Motor neuron (in vitro differentiated cells): Measurements from ENCODE around the gene ZNF804A. TPM values are rescaled to one million over a fixed set of nuclear protein-coding genes. Genes with fewer than 3 reads are reported as not detected.
A peak's percentile ranks its signal among the peaks of the same experiment; 100 is the strongest.
"Not testable (repeated sequence)": the region's sequence is repeated elsewhere in the genome, so short reads cannot be mapped to it uniquely, and the experiment has no call there.

Experiments
- ATAC-seq, 8 experiments: fragments of 200-7000 bp; cut with Tn5 transposase; replicated peaks in 6 of 8; 2 replicates each; pipeline ENCODE4 v1.8.0; 2021; ENCODE audit warnings: mild to moderate bottlenecking in 8 of 8, moderate library complexity in 8 of 8
- H3K27ac ChIP-seq, 2 donors: fragments of 250-450 bp; sonication (Bioruptor Pico); 2 replicates each; pipeline ENCODE4 v1.9.0; 2021; ENCODE audit warnings: antibody characterized with exemption in 2 of 2, mild to moderate bottlenecking in 2 of 2, moderate library complexity in 1 of 2
- H3K4me1 ChIP-seq, 2 donors: fragments of 250-450 bp; sonication (Bioruptor Pico); replicated peaks in 1 of 2; 2 replicates each; pipeline ENCODE4 v1.6.1; 2021; ENCODE audit warnings: antibody characterized with exemption in 2 of 2, mild to moderate bottlenecking in 2 of 2, moderate library complexity in 1 of 2
- H3K4me3 ChIP-seq, 5 donors: fragments of 250-450 bp; sonication (Bioruptor Pico); 2 replicates each; pipeline ENCODE4 v1.9.0; 2021; ENCODE audit warnings: antibody characterized with exemption in 5 of 5, mild to moderate bottlenecking in 5 of 5, moderate library complexity in 4 of 5
- WGBS, 10 experiments: fragments of 450-650 bp; shearing (Covaris generic); methylation state at CpG; one replicate each; pipeline ENCODE4 v1.0.0; 2022; 5-methylcytosine and 5-hydroxymethylcytosine counted together
- in situ Hi-C, 9 experiments: fragments of 400-800 bp; cut with MboI; loops; one replicate each; pipeline ENCODE4 v1.15.0; 2021; ENCODE audit warnings: low sequenced_read_pairs in 9 of 9, low pct_unique_long_range_greater_than_20kb in 2 of 9; ENCODE audit not compliant: unreplicated experiment in 9 of 9
- total RNA-seq, 8 experiments: library from RNA; unstranded; fragments of 300-600 nt; gene quantifications; 2 replicates each; pipeline versions ENCODE4 v1.2.3 to v1.2.4, GENCODE V29; 2022

ZNF804A gene
- total RNA-seq, 8 experiments from 2014 or later: 0.09 to 10.4 (median 5.2) TPM

DNA sequence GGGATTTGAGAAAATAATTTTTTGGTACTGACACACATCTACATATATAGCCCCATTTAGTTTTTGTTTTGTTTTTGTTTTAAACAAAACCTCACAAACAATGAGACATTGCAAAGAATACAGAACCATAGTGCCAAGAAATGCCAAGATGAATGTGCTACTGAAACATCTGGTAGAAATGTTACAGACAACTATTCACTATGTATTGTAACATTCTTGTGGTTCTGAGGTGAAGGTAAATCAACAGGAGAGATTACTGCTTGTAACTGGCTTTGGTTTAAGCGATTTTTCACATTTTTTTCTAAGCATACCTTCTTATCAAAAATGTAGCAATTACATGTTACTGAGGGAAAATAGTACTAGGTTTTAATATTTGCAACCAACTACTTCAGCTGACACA, 281.3 kb downstream of the ZNF804A start:
- Histone ChIP-seq H3K4me3 (no peak overlapping the region), H3K27ac (no peak overlapping the region), H3K4me1 (no peaks in the 10 kb centered on the region)
- WGBS, 10 experiments: 0 to 100% (median 80%) methylated on average over 1 of the region's 1 CpG; no CpG with 5 or more reads in 1 of the 10 experiments
- in situ Hi-C loops: no loop called here
- no peak for ATAC-seq

DNA sequence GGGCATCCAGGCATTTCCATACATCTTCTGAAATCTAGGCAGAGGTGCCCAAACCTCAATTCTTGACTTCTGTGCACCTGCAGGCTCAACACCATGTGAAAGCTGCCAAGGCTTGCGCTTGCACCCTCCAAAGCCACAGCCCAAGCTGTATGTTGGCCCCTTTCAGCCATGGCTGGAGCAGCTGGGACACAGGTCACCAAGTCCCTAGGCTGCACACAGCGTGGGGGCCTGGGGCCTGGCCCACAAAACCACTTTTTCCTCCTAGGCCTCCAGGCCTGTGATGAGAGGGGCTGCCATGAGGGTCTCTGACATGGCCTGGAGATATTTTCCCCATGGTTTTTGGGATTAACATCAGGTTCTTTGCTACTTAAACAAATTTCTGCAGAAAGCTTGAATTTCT, 288.3 kb downstream of the ZNF804A start:
- ATAC-seq, H3K4me1 ChIP-seq, H3K4me3 ChIP-seq, in situ Hi-C loops, H3K27ac ChIP-seq: not testable (repeated sequence)
- WGBS, 10 experiments: 0 to 86% (median 17%) methylated on average over 1 to 2 of the region's 2 CpGs; no CpG with 5 or more reads in 7 of the 10 experiments

DNA sequence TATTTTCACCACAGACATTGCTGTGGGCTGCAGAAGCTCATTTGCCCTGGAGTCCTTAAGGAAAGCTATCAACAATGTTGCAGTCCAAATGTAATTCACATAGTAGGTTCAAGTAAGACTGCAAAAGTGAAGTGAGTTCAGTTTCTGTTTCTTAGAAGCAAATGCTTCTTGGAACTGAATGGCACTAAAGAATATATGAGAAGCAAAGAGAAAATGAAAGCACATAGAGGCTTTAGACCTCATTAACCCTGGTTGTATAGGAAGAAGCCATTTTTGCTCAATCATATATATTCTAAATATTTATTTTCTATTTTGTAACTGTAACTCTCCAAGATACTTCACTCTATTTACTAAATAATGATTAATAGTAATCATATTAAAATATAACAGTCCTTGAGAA, 292.0 kb downstream of the ZNF804A start:
- no peak for ATAC-seq
- no peak overlapping the region for H3K27ac ChIP-seq
- no peaks in the 10 kb centered on the region for H3K4me1 ChIP-seq
- in situ Hi-C loops: no loop called here
- no peak overlapping the region for H3K4me3 ChIP-seq

DNA sequence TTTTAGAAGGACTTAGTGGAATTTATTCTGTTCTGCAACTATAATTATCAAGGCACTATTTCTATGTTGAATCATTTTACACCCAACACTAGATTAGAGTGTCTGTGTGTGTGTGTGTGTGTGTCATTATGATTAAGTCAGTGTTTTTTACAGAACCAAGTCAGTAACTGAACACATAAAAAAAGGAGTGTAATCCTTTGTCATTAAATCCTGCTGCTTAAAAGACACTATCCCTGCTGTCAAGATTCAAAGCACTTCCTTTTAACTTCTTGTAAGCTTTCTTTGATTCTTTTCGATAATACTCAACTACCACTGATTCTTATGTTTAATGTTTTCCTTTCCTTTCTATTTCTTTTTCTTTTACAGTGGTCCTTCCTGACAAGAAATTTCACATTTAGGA, 306.7 kb downstream of the ZNF804A start:
- Histone ChIP-seq H3K27ac (no peak overlapping the region), H3K4me1 (no peaks in the 10 kb centered on the region), H3K4me3 (no peak overlapping the region)
- WGBS, 10 experiments: 0 to 90% (median 40%) methylated on average over 1 of the region's 1 CpG; no CpG with 5 or more reads in 1 of the 10 experiments
- ATAC-seq: no peak
- in situ Hi-C loops: no loop called here

DNA sequence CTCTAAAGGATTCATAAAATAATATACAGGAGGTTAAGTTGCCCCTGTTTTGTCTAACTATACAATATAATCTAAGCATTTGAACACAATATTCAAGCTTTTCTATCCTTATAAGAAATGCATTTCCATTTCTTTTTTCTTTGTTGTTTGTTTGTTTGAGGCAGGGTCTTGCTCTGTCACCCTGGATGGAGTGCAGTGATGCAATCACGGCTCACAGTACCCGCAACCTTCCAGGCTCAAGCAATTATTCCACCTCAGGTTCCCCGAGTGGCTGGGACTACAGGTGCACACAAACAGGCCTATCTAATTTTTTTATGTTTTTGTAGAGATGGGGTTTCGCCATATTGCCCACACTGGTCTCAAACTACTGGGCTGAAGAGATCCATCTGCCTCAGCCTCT, 307.8 kb downstream of the ZNF804A start:
- 20 to 93% (median 75%) methylated on average over 1 to 4 of the region's 4 CpGs; no CpG with 5 or more reads in 2 of the 10 experiments for WGBS, 10 experiments

DNA sequence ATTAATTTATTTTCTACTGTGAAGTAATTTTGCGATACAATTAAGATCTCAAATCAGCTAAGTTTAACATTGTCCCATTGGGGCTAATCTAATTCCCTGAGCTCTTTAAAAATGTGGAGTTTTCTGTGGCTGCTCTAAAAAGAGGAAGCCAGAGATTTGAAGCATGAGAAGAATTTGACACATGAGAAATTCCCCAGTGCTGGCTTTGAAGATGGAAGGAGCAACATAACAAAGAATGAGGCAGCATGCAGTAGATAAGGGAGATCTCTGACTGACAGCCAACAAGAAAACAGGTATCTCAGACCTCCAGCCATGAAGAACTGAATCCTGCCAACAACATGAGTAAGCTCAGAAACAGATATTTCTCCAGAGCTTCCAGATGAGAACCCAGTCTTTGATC, 308.4 kb downstream of the ZNF804A start:
- Histone ChIP-seq H3K27ac (no peak overlapping the region), H3K4me1 (no peaks in the 10 kb centered on the region), H3K4me3 (no peak overlapping the region)
- in situ Hi-C loops: no loop called here
- WGBS, 10 experiments: 60 to 100% (median 100%) methylated on average over 1 of the region's 1 CpG; no CpG with 5 or more reads in 3 of the 10 experiments
- ATAC-seq: no peak

More for the DNA sequence above, 307.8 kb downstream of the ZNF804A start:
- ATAC-seq: no peak
- in situ Hi-C loops: no loop called here
- Histone ChIP-seq H3K27ac (no peak overlapping the region), H3K4me1 (no peaks in the 10 kb centered on the region), H3K4me3 (no peak overlapping the region)

DNA sequence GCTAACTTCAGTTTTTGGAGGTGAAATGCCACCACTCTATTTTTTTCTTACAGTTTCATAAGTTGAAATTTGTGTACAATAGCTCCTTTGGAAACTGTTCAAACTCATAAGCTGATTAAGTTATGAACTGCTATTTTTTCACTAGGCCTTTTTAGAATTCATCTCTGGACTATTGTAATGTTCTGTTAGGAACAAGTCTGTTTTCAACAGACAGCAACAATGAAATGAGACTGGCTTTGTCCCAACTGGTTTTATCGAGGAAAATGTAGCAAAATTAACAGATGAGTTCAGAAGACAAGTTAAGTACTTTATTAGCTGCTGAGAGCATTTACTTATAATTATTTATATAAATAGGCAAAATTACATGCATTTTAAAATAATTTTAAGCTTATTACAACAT, 310.6 kb downstream of the ZNF804A start:
- Histone ChIP-seq H3K27ac (no peak overlapping the region), H3K4me3 (no peak overlapping the region), H3K4me1 (no peaks in the 10 kb centered on the region)
- 0 to 100% (median 73%) methylated on average over 1 of the region's 1 CpG; no CpG with 5 or more reads in 4 of the 10 experiments for WGBS, 10 experiments
- in situ Hi-C loops: no loop called here
- ATAC-seq: no peak

DNA sequence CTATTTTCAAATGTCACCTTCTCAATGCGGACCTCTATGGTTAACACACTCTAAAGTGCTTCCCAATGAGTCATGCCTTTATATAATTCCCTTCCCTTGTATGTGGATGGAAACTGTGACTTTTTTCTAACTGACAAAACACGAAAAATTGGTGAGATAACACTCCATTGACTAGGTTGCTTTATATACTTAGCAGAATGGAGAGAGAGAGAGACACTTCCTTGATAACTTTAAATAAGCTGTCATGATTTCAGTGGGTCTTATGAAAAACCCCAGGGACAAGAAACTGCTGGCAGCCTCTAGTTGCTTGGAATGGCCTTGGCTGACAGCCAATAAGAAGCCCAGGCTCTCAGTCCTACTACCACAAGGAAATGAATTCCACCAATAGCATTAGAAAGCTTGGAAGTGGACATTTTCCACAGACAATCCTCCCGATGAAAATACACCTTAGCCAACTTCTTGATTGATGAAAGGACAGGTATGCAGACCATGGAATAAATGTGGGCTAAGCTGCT, 322.2 kb downstream of the ZNF804A start:
- ATAC-seq: no peak
- Histone ChIP-seq H3K27ac (no peak overlapping the region), H3K4me1 (no peaks in the 10 kb centered on the region), H3K4me3 (no peak overlapping the region)
- WGBS, 10 experiments: 0 to 100% (median 59%) methylated on average over 1 to 3 of the region's 3 CpGs; no CpG with 5 or more reads in 2 of the 10 experiments
- in situ Hi-C loops: no loop called here

DNA sequence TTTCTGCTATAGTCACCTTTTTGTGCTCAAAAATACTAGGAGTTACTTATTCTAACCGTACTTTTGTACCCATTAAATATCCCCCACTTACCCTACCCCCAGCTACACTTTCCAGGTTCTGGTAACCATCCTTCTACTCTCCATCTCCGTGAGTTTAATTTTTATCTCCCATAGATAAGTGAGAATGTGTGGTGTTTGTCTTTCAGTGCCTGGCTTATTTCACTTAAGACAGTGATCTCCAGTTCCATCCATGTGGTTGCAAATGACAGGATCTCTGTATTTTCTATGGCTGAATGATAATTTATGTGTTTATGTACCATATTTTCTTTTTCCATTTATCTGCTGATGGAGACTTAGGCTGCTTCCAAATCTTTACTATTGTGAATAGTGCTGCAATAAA, 323.3 kb downstream of the ZNF804A start:
- Histone ChIP-seq H3K4me1 (no peaks in the 10 kb centered on the region), H3K27ac (no peak overlapping the region), H3K4me3 (no peak overlapping the region)
- in situ Hi-C loops: no loop called here
- WGBS, 10 experiments: 0 to 100% (median 65%) methylated on average over 1 to 2 of the region's 2 CpGs; no CpG with 5 or more reads in 2 of the 10 experiments
- ATAC-seq: no peak

DNA sequence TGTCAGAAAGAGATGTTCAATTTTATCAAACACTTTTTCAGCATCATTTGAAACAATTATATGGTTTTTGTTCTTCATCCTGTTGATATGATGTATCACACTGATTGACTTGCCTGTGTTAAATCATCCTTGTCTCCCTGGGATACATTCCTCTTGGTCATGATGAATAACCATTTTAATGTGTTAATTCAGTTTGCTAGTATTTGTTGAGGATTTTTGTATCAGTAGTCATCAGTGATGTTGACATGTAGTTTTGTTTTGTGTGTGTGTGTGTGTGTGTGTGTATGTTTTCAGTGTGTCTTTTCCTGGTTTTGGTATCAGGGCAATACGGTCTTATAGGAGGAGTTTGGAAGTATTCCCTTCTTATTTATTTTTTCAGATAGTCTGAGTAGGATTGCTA, 325.4 kb downstream of the ZNF804A start:
- H3K4me1 ChIP-seq: no peaks in the 10 kb centered on the region
- H3K4me3 ChIP-seq: no peak overlapping the region
- 0 to 100% (median 57%) methylated on average over 1 of the region's 1 CpG; no CpG with 5 or more reads in 4 of the 10 experiments for WGBS, 10 experiments
- in situ Hi-C loops: no loop called here
- no peak for ATAC-seq
- H3K27ac ChIP-seq: no peak overlapping the region

DNA sequence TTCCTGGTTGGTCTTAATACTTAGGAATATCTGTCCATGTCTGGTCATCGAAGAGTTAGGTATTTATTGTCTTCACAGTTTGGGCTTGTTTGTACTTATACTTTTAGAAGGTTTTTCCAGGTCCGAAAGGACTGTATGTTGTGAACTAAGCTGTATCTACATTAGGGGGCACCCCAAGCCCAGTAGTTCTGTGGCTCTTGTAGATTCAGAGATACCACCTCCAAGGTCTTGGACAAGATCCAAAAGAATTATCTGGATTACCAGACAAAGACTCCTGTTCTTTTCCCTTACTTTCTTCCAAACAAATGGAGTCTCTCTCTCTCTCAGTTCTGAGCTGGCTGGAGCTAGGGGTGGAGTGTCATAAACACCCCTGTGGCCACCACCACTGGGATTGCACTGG, 328.7 kb downstream of the ZNF804A start:
- 20 to 100% (median 77%) methylated on average over 1 to 2 of the region's 2 CpGs for WGBS, 10 experiments

DNA sequence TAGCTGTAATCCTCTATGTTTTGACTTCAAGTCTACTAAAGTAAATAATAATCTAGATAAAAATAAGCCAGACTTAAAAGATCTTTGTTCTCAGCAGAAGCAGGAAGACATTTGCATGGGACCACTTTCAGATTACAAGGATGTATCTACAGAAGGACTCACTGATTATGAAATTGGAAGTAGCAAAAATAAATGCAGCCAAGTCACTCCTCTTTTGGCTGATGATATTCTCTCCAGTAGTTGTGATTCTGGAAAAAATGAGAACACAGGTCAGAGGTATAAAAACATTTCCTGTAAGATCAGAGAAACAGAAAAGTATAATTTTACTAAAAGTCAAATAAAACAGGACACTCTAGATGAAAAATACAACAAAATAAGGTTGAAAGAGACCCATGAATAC, 338.4 kb downstream of the ZNF804A start:
- in situ Hi-C loops: no loop called here
- no peak overlapping the region for H3K27ac ChIP-seq
- H3K4me1 ChIP-seq: no peaks in the 10 kb centered on the region
- ATAC-seq: no peak
- H3K4me3 ChIP-seq: no peak overlapping the region

More for the DNA sequence above, 328.7 kb downstream of the ZNF804A start:
- in situ Hi-C loops: no loop called here
- H3K4me1 ChIP-seq: no peaks in the 10 kb centered on the region
- H3K4me3 ChIP-seq: no peak overlapping the region
- no peak for ATAC-seq
- no peak overlapping the region for H3K27ac ChIP-seq

DNA sequence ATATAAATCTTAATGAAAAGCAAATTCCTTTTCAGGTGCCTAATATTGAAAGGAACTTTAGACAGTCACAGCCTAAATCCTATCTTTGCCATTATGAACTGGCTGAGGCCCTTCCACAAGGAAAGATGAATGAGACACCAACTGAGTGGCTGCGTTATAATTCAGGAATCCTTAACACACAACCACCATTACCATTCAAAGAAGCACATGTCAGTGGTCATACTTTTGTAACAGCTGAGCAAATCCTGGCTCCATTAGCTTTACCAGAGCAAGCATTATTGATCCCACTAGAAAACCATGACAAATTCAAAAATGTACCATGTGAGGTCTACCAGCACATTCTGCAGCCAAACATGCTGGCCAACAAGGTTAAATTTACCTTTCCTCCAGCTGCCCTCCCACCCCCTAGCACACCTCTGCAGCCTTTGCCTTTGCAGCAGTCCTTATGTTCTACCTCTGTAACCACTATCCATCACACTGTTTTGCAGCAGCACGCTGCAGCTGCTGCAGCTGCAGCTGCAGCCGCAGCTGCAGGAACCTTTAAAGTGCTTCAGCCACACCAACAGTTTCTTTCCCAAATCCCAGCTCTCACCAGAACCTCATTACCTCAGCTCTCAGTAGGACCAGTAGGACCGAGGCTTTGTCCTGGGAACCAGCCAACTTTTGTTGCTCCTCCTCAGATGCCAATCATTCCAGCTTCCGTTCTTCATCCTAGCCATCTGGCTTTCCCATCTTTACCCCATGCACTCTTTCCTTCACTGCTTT, 340.1 kb downstream of the ZNF804A start:
- no peak for ATAC-seq
- no peak overlapping the region for H3K27ac ChIP-seq
- in situ Hi-C loops: no loop called here
- H3K4me3 ChIP-seq: no peak overlapping the region
- WGBS, 10 experiments: 0 to 71% (median 4%) methylated on average over 1 to 4 of the region's 5 CpGs; no CpG with 5 or more reads in 2 of the 10 experiments
- H3K4me1 ChIP-seq: no peaks in the 10 kb centered on the region

DNA sequence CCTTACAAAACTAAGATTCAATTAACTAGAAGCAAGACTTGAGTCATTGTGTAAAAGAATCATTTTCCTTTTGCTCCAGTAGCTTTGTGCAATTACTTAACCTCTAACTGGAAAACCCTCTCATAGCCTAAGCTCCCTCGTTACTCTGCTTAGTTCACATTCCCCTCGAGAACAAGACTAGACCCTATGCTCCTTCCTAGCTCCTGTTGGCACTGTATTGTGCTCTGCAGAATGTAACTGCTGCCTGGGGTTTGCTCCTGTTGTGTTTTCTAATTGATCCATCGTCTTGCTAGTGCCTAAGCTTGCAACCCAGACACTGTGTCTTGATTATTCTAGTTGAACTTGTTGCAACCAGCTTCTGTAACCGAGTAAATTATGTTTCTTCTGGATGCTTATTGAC, 347.0 kb downstream of the ZNF804A start:
- H3K27ac ChIP-seq: no peak overlapping the region
- peak in 5 of 8 experiments; percentile 32 to 80 (median 57) for ATAC-seq

More for the DNA sequence above, 347.0 kb downstream of the ZNF804A start:
- no peak overlapping the region for H3K4me3 ChIP-seq
- 0 to 48% (median 3%) methylated on average over 1 to 4 of the region's 4 CpGs; no CpG with 5 or more reads in 1 of the 10 experiments for WGBS, 10 experiments
- H3K4me1 ChIP-seq: peaks cover 0 to 6% of the 10 kb centered on the region in 2 donors
- in situ Hi-C loops: no loop called here
